ENCODE results near the gene C2. TPM values are rescaled to one million over a fixed set of nuclear protein-coding genes. Genes with fewer than 3 reads are reported as not detected.

The C2 gene
- total and polyA plus RNA-seq, 9 donors = 1.4 to 32.6 (median 11.4) TPM

- peaks cover 6% of the 10 kb centered on the region for H3K4me1 ChIP-seq (ENCODE audit: insufficient read depth)
- H3K27ac ChIP-seq = no peak overlapping the region
- no peaks in the 10 kb centered on the region for H3K27me3 ChIP-seq
- no peak for TF ChIP-seq EP300 (IDR thresholded peaks at IDR 0.05)
- TF ChIP-seq POLR2A (IDR thresholded peaks at IDR 0.05) = no peak
- TF ChIP-seq CTCF (IDR thresholded peaks at IDR 0.05) = no peak
- H3K9me3 ChIP-seq = no peaks in the 10 kb centered on the region
- H3K4me3 ChIP-seq = no peak overlapping the region
- intact Hi-C loops (cut with DNase I) = loop anchor here in 1 of 4 donors (10.0 kb wide), 1 partner anchor 1336 kb away; the partner anchor contains the start of genes PFDN6 and WDR46
- no peak for DNase-seq
- 67 to 84% (median 77%) methylated on average over 5 of the region's 5 CpGs for WGBS, 3 donors
- no peaks in the 10 kb centered on the region for H3K36me3 ChIP-seq
These were observed 20.8 kb downstream of the C2 start for GRCh38 chr6:31948306-31948705.

GRCh38 chr6:31948753-31949413 is 21.4 kb downstream of the C2 start:
- no peaks in the 10 kb centered on the region for H3K9me3 ChIP-seq
- peaks cover 6% of the 10 kb centered on the region for H3K4me1 ChIP-seq (ENCODE audit: insufficient read depth)
- H3K27ac ChIP-seq = no peak overlapping the region
- no peak for DNase-seq
- TF ChIP-seq CTCF (IDR thresholded peaks at IDR 0.05) (no peak), POLR2A (IDR thresholded peaks at IDR 0.05) (no peak), EP300 (IDR thresholded peaks at IDR 0.05) (no peak)
- no peak overlapping the region for H3K4me3 ChIP-seq
- intact Hi-C loops (cut with DNase I) = loop anchor here in 1 of 4 donors (10.0 kb wide), 1 partner anchor 1336 kb away; the partner anchor contains the start of genes PFDN6 and WDR46
- no peaks in the 10 kb centered on the region for H3K27me3 ChIP-seq
- no peaks in the 10 kb centered on the region for H3K36me3 ChIP-seq
- WGBS, 3 donors = 76 to 88% (median 88%) methylated on average over 6 of the region's 6 CpGs

GRCh38 chr6:31949926-31950548 is 22.5 kb downstream of the C2 start:
- TF ChIP-seq CTCF (IDR thresholded peaks at IDR 0.05) (no peak), EP300 (IDR thresholded peaks at IDR 0.05) (no peak), POLR2A (IDR thresholded peaks at IDR 0.05) (no peak)
- WGBS, 3 donors = 72 to 81% (median 78%) methylated on average over 7 of the region's 7 CpGs

GRCh38 chr6:31952140-31952805 is 24.8 kb downstream of the C2 start:
- peak; percentile 56 to 79 (median 68) for DNase-seq

More at GRCh38 chr6:31949926-31950548, 22.5 kb downstream of the C2 start:
- DNase-seq = no peak
- Histone ChIP-seq H3K9me3 (no peaks in the 10 kb centered on the region), H3K4me1 (ENCODE audit: insufficient read depth) (peaks cover 5% of the 10 kb centered on the region), H3K27me3 (no peaks in the 10 kb centered on the region), H3K4me3 (no peak overlapping the region), H3K27ac (no peak overlapping the region), H3K36me3 (peaks cover 2% of the 10 kb centered on the region)
- intact Hi-C loops (cut with DNase I) = loop anchor here in 3 of 4 donors (5.0 to 10.0 kb wide), 3 partner anchors 43 to 1335 kb away; partner anchors contain the start of genes ZBTB12 (in 2 of the 3), PFDN6 (in 1 of the 3) and WDR46 (in 1 of the 3)

More at GRCh38 chr6:31952140-31952805, 24.8 kb downstream of the C2 start:
- TF ChIP-seq EP300 (IDR thresholded peaks at IDR 0.05) (no peak), CTCF (IDR thresholded peaks at IDR 0.05) (peak in 2 of 3 donors; percentile 55 to 58)
- intact Hi-C loops (cut with DNase I) = loop anchor here in 3 of 4 donors (5.0 to 10.0 kb wide), 2 partner anchors 45 to 47 kb away; partner anchors contain the start of gene ZBTB12 (in 2 of the 3)
- no peak overlapping the region for H3K4me3 ChIP-seq
- no peaks in the 10 kb centered on the region for H3K4me1 ChIP-seq (ENCODE audit: insufficient read depth)
- no peak overlapping the region for H3K27ac ChIP-seq
- H3K27me3 ChIP-seq = no peaks in the 10 kb centered on the region
- 46 to 50% (median 46%) methylated on average over 5 of the region's 5 CpGs for WGBS, 3 donors
- H3K36me3 ChIP-seq = peaks cover 2% of the 10 kb centered on the region
- no peaks in the 10 kb centered on the region for H3K9me3 ChIP-seq
